BE2C (cell line): ENCODE data around the gene ERCC2.

Experiments
- DNase-seq: peaks from one replicate; pipeline ENCODE4 v3.0.0-alpha.2; 2020
- H3K27me3 ChIP-seq: fragments of 250-450 bp; sonication (Bioruptor Pico); 2 replicates; pipeline ENCODE4 v1.5.1; 2020; ENCODE audit warnings: mild to moderate bottlenecking
- H3K36me3 ChIP-seq: fragments of 250-450 bp; sonication (Bioruptor Pico); 2 replicates; pipeline ENCODE4 v1.5.1; 2020; ENCODE audit warnings: mild to moderate bottlenecking
- H3K4me1 ChIP-seq: fragments of 250-450 bp; sonication (Bioruptor Pico); 2 replicates; pipeline ENCODE4 v1.5.1; 2020
- H3K4me3 ChIP-seq: 2 replicates; pipeline ENCODE4 v1.5.1; 2011; ENCODE audit warnings: low read depth, low read length
- H3K9me3 ChIP-seq: fragments of 250-450 bp; sonication (Bioruptor Pico); 2 replicates; pipeline ENCODE4 v1.5.1; 2020
- CTCF ChIP-seq: IDR thresholded peaks from 2 replicates; pipeline ENCODE4 v1.5.1; 2012; ENCODE audit warnings: mild to moderate bottlenecking, low read depth, low read length

Gene ERCC2

GRCh38 chr19:45305421-45305820 lies 65.0 kb downstream of the ERCC2 start:
- Histone ChIP-seq H3K36me3 (no peaks in the 10 kb centered on the region), H3K4me1 (peaks cover 4% of the 10 kb centered on the region; the same call in 1 of the 2 replicates), H3K27me3 (no peaks in the 10 kb centered on the region), H3K4me3 (no peak overlapping the region), H3K9me3 (no peaks in the 10 kb centered on the region)
- TF ChIP-seq CTCF, result no peak
- no peak for DNase-seq

GRCh38 chr19:45305007-45305406 lies 65.4 kb downstream of the ERCC2 start:
- H3K4me3 ChIP-seq, result no peak overlapping the region
- no peaks in the 10 kb centered on the region for H3K9me3 ChIP-seq
- DNase-seq, result no peak
- H3K27me3 ChIP-seq, result no peaks in the 10 kb centered on the region
- H3K36me3 ChIP-seq, result no peaks in the 10 kb centered on the region
- peaks cover 4% of the 10 kb centered on the region; the same call in 1 of the 2 replicates for H3K4me1 ChIP-seq
- no peak for TF ChIP-seq CTCF

- H3K9me3 ChIP-seq, result no peaks in the 10 kb centered on the region
- TF ChIP-seq CTCF, result no peak
- DNase-seq, result no peak
- no peak overlapping the region for H3K4me3 ChIP-seq
- no peaks in the 10 kb centered on the region for H3K36me3 ChIP-seq
- H3K27me3 ChIP-seq, result no peaks in the 10 kb centered on the region
- peaks cover 4% of the 10 kb centered on the region; the same call in 1 of the 2 replicates for H3K4me1 ChIP-seq
Observed at GRCh38 chr19:45304141-45304926, 66.0 kb downstream of the ERCC2 start.

GRCh38 chr19:45303269-45304060 lies 66.9 kb downstream of the ERCC2 start:
- TF ChIP-seq CTCF, result no peak
- no peak for DNase-seq
- Histone ChIP-seq H3K27me3 (no peaks in the 10 kb centered on the region), H3K9me3 (no peaks in the 10 kb centered on the region), H3K36me3 (no peaks in the 10 kb centered on the region), H3K4me3 (no peak overlapping the region), H3K4me1 (peaks cover 4% of the 10 kb centered on the region; the same call in 1 of the 2 replicates)

GRCh38 chr19:45302416-45302815 lies 68.0 kb downstream of the ERCC2 start:
- Histone ChIP-seq H3K4me3 (no peak overlapping the region), H3K9me3 (no peaks in the 10 kb centered on the region), H3K36me3 (no peaks in the 10 kb centered on the region), H3K27me3 (no peaks in the 10 kb centered on the region), H3K4me1 (peaks cover 4% of the 10 kb centered on the region; the same call in 1 of the 2 replicates)
- no peak for TF ChIP-seq CTCF
- no peak for DNase-seq
